Suprapubic skin (tissue), 3 donors: ENCODE measurements around the gene ARHGEF17.

Experiments
- EP300 ChIP-seq: sonication (generic); formaldehyde crosslinking; IDR thresholded peaks from one replicate; pipeline ENCODE4 v1.6.1; 2017; ENCODE audit warnings: antibody characterized with exemption
- POLR2A ChIP-seq, 2 donors: fragments of 450-650 bp; IDR thresholded peaks; one replicate each; pipeline ENCODE4 v1.6.1; 2017; ENCODE audit warnings: antibody characterized with exemption in 2 of 2, mild to moderate bottlenecking in 2 of 2, moderate library complexity in 2 of 2
- TF ChIP-seq, protein P1 (sequence below), 2 donors: fragments of 200-600 bp in 1 of 2; fragments of 450-650 bp in 1 of 2; sonication (generic) in 1 of 2; IDR thresholded peaks; one replicate each; pipeline ENCODE4 v1.5.1; 2016 to 2019; ENCODE audit warnings: antibody characterized with exemption in 2 of 2, mild to moderate bottlenecking in 1 of 2, moderate library complexity in 1 of 2

DNA sequence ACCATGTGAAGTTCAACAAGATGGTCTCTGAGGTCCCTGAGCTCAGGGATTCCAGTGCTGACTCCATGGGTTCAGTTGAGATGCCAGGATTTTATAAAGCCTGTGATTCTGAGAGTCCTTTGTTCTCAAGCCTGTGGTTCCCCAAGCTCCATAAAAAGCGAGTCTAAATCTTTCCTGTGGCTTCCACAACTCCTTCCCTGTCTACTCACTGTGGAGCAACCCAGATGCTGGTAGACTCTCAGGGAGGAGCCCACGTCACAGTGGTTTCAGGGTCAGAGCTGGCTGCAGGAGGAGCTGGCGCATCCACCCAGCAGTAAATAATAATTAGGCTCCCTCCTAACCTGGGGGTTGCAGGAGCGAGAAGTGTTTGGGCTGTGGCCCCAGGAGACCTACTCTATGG, 66.1 kb downstream of the ARHGEF17 start:
- no peak for TF ChIP-seq EP300
- TF ChIP-seq, protein P1, sequence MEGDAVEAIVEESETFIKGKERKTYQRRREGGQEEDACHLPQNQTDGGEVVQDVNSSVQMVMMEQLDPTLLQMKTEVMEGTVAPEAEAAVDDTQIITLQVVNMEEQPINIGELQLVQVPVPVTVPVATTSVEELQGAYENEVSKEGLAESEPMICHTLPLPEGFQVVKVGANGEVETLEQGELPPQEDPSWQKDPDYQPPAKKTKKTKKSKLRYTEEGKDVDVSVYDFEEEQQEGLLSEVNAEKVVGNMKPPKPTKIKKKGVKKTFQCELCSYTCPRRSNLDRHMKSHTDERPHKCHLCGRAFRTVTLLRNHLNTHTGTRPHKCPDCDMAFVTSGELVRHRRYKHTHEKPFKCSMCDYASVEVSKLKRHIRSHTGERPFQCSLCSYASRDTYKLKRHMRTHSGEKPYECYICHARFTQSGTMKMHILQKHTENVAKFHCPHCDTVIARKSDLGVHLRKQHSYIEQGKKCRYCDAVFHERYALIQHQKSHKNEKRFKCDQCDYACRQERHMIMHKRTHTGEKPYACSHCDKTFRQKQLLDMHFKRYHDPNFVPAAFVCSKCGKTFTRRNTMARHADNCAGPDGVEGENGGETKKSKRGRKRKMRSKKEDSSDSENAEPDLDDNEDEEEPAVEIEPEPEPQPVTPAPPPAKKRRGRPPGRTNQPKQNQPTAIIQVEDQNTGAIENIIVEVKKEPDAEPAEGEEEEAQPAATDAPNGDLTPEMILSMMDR (IDR thresholded peaks at IDR 0.05) = no peak
- no peak for TF ChIP-seq POLR2A (IDR thresholded peaks at IDR 0.05)
